GM23338 (cell line): Measurements from ENCODE around the gene PCSK2.

Experiments
- CREB1 ChIP-seq: fragments of 250-450 bp; sonication (Bioruptor Pico); IDR thresholded peaks from 2 replicates; pipeline ENCODE4 v1.5.0; 2020; ENCODE audit warnings: low read depth, mild to moderate bottlenecking, moderate library complexity
- EZH2 ChIP-seq: fragments of 200-600 bp; sonication (generic); IDR thresholded peaks from one replicate; pipeline ENCODE4 v1.8.0; 2017; ENCODE audit warnings: antibody characterized with exemption, mild to moderate bottlenecking, low read depth; ENCODE audit not compliant: unreplicated experiment
- EZH2phosphoT487 ChIP-seq: fragments of 200-600 bp; sonication (generic); IDR thresholded peaks from one replicate; pipeline ENCODE4 v1.8.1; 2018; ENCODE audit warnings: antibody characterized with exemption; ENCODE audit not compliant: unreplicated experiment
- POLR2AphosphoS5 ChIP-seq: IDR thresholded peaks from 2 replicates; pipeline ENCODE4 v1.6.1; 2016; ENCODE audit warnings: antibody characterized with exemption, low read depth
- ZNF462 ChIP-seq: fragments of 250-450 bp; sonication (Bioruptor Pico); IDR thresholded peaks from 2 replicates; pipeline ENCODE4 v1.5.0; 2020; ENCODE audit warnings: mild to moderate bottlenecking, moderate library complexity
- TF ChIP-seq, protein P1 (sequence below), 2 experiments: fragments of 200-600 bp in 1 of 2; sonication (generic) in 1 of 2; conservative IDR thresholded peaks; 2 replicates each; pipeline versions ENCODE4 v1.5.1 to v1.6.1; 2016 to 2017; ENCODE audit warnings: antibody characterized with exemption in 2 of 2, low read depth in 2 of 2, mild to moderate bottlenecking in 2 of 2, moderate library complexity in 1 of 2

- TF ChIP-seq POLR2AphosphoS5 = no peak
- TF ChIP-seq, protein P1, sequence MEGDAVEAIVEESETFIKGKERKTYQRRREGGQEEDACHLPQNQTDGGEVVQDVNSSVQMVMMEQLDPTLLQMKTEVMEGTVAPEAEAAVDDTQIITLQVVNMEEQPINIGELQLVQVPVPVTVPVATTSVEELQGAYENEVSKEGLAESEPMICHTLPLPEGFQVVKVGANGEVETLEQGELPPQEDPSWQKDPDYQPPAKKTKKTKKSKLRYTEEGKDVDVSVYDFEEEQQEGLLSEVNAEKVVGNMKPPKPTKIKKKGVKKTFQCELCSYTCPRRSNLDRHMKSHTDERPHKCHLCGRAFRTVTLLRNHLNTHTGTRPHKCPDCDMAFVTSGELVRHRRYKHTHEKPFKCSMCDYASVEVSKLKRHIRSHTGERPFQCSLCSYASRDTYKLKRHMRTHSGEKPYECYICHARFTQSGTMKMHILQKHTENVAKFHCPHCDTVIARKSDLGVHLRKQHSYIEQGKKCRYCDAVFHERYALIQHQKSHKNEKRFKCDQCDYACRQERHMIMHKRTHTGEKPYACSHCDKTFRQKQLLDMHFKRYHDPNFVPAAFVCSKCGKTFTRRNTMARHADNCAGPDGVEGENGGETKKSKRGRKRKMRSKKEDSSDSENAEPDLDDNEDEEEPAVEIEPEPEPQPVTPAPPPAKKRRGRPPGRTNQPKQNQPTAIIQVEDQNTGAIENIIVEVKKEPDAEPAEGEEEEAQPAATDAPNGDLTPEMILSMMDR (conservative IDR thresholded peaks at IDR 0.05; ENCODE audit: low read depth in 2 of 2) = no peak
- no peak for TF ChIP-seq EZH2
- TF ChIP-seq EZH2phosphoT487 = no peak
- TF ChIP-seq ZNF462 (CRISPR knock-in tag) = no peak
- TF ChIP-seq CREB1 (CRISPR knock-in tag) = no peak
Observed at GRCh38 chr20:17357238-17357637, 130.4 kb downstream of the PCSK2 start.
